GM19238 (cell line): ENCODE measurements around the gene NTPCR.

Source experiments
- DNase-seq: peaks from one replicate; pipeline ENCODE4 v3.0.0; 2011; ENCODE audit warnings: low spot score; ENCODE audit not compliant: insufficient read length

Gene NTPCR

DNA sequence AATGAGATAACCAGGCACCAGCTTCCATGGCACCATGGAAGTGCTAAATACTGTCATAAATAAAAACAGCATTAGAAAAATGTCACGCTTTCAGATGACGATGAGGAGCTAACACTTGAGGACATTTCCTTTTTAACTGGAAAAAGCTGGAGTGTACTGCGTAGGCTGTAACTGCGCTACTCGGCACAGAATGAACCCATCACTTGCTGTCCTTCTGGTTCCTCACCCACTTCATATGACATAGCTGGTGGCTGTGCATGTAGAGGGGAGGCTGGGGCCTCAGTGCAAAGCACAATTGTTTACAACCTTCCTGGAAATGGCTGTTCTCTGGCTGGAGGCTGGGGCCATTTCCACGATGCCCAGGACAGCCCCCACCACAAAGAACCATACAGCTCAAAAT lies 55.7 kb downstream of the NTPCR start:
- DNase-seq = no peak

DNA sequence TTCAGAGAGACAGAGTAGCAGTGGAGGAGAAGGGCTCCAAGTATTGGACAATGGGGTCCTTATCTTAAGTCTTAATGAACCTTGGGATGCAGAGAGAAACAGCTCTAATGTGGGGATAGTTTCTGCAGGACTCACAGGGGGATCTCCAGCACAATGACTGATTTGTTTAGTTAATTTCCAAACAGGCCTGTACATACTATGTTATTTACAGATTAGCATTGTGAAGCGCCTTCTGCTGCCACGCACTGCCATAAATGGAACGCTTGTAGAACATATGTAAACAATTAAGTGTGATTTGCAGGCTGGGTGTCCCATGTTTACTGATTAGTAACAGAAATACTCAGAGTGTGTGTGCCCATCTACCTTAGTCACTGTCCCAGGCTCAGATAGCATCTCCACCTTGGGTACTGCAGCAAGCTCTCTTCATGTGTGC lies 56.1 kb downstream of the NTPCR start:
- no peak for DNase-seq

GRCh38 chr1:233010146-233010545 lies 59.7 kb downstream of the NTPCR start:
- no peak for DNase-seq

DNA sequence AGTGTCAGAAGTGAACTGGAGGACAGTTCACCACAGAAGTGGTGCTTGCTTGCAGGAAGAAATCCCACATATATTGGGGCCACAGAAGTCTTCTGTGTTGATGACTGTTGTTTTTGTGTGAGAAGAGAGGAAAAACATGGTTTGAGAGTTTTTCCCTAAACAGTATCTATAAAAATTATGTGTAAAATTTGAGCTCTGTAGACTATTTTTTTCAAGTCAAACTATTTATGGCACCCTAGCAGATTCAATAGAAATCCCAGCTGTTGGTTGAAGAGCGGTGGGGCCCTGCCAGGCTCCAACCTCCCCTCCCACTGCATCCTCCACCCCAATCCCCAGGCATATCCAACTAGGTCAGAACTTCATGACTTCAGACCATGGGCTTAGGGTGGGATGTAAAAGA lies 61.6 kb downstream of the NTPCR start:
- DNase-seq = no peak

DNA sequence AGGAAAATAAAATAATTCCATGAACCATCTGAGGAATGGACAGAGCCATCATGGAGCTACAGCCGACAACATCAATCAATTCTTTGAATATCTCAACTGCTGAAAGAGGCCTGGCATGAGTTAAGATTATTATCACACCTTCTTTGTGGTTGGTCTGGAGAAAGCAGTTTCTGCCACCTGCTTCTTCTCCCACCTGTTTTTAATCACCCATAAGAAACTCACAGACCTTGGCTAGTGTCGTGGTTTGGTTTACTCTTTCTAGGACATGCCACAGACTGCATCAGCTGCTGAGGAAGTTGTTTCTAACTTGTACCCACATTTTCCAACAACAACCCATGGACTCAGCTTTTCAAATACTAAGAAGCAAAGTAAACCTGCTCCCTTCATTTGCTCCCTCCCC lies 65.6 kb downstream of the NTPCR start:
- no peak for DNase-seq

DNA sequence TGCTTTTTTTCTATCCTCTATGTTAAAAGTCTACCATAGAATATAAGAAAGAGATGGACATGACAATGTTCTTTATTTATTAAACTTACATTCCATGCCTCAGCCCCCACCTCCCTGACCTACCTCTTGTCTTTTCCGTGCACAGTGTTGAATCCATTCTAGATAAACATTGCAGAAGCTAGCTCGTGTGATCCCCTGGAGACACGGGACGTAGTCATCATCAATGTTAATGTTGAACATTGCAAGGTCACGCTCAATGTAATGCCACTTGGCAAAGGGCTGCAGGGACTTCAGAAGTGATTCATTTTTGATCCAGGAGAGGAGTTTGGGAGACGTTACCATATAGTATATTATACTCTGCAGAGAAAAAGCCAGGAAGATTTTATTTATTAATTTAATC lies 66.4 kb downstream of the NTPCR start:
- DNase-seq = no peak

DNA sequence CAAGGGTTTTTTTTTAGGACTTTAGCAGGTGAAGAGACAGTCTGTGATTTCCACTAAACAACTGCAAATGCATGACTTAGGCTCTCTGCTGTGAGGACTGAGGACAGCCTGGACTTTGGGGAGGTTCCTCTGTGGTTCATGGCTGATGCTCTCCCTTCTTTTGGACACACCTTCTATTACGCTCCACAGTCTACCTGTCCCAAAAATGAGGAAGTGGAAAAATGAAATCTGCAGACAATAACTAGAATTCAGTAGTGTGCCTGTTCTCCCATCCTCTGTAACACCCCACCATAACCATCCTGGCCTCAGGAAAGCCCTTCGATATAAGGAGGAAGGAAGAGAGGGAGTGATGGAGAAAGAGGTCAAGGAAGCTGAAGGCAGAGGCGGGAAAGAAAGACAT lies 68.7 kb downstream of the NTPCR start:
- no peak for DNase-seq

- no peak for DNase-seq
These were observed 69.4 kb downstream of the NTPCR start for GRCh38 chr1:233019778-233020325.

GRCh38 chr1:233020426-233020825 lies 70.0 kb downstream of the NTPCR start:
- DNase-seq = no peak

- DNase-seq = no peak
These were observed 71.8 kb downstream of the NTPCR start for GRCh38 chr1:233022246-233022645.

DNA sequence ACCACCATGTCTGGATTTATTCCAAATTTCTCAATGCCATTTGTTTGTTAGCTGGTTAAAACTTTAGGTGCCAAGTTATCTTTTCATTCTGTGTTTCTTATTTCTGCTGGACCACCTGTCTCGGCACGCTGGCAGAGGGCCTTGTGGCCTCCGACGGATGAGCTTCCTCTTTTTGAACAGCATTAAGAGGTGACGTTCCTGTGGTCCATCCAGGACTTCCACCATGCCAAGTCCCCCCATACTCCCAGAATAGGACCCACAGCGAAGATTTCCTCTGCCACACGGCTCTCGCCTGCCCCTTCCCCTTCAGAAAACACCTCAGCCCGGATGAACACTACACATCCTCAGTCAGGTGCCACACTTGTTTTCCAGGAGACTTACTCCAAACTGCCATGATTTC lies 73.8 kb downstream of the NTPCR start:
- no peak for DNase-seq

DNA sequence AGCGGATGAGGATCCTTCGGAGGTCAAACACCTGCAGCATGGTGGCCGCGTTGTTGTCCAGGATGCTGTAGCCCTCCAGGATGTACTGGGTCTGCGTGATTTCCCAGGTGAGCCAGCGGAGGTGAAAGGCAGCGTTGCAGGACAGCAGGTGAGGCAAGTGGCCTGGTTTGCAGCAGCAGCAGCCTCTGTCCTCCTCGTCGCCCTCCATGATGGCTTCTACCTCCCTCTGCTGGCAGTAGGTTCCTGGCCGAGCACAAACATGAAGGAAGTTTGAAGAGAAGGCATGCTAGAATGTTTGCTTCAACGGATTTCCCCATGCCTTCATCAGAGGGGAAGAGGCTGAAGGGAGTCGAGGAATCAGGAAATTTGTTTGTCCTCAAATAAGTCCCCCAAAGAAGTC lies 74.7 kb downstream of the NTPCR start:
- no peak for DNase-seq

DNA sequence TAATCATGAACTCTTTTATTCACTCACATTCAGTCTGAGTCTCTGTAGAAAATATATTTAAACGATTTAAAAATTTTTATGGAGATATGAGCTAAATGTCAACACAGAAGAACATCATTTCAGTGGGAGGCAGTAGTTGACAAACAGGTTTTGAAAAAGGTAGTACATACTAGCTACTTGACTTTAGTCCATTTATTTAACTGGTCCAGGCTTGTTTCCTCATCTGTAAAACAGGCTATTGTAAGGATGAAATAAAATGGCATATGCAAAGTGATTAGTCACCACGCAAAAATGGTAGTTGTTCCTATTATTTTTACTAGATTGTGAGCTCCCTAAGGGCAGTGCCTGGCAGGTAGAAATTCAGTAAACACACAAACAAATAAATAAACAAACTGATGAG lies 75.2 kb downstream of the NTPCR start:
- DNase-seq = no peak

DNA sequence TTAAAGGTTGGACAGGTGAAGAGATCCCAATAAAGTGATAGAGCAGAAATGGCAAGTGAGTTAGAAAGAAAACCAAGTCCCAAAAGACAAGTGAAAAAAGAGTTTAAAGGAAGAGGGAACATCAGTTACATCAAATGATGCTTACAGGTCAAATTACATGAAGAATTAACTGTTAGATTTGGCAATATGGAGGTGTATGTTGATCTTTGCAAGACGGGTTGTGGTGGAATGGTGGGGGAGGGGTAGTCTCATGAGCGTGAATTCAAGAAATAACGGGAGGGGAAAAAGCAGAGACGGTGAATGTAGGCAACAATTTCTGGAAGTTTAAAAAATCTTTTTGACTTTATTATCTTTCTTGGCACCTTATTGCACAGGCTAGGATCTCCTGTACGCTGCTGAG lies 76.6 kb downstream of the NTPCR start:
- no peak for DNase-seq

- no peak for DNase-seq
These were observed 81.1 kb downstream of the NTPCR start for GRCh38 chr1:233031521-233031920.

- DNase-seq = no peak
These were observed 82.5 kb downstream of the NTPCR start for GRCh38 chr1:233032916-233033315.

DNA sequence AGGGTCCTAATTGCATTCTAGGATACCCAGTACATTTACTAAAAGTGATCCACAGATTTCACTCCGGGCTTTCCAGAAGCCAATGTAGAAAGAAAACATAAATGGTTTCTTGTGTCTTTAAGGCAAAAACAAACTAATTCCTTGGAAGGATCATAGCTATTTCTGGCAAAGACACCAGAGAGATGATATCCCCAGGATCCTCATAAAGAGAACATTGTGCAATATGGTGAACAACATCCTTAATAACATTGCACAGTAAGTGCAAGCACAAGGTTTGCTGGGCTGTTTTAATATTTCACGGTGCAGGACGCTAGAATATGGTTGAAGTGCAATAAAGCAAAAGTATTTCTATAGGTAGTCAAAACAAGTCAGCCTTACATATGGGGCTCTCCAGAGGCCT lies 83.0 kb downstream of the NTPCR start:
- no peak for DNase-seq
